ENCODE measurements around the gene XPO1.
A peak's percentile ranks its signal among the peaks of the same experiment; 100 is the strongest.
"Not testable (repeated sequence)": the region's sequence is repeated elsewhere in the genome, so short reads cannot be mapped to it uniquely, and the experiment has no call there.

XPO1 gene

GRCh38 chr2:61469424-61470121, 68.6 kb downstream of the XPO1 start:
- no peak for TF ChIP-seq CTCF (IDR thresholded peaks at IDR 0.05; ENCODE audit: low read depth, low read length, missing control alignments)
- no peak for DNase-seq (ENCODE audit: extremely low read depth, low read depth)
- H3K4me3 ChIP-seq (replicated peaks; ENCODE audit: low read depth, low read length) = peak overlapping the region; percentile 89

- not testable (repeated sequence) for DNase-seq (ENCODE audit: extremely low read depth, low read depth); H3K4me3 ChIP-seq (replicated peaks; ENCODE audit: low read depth, low read length)
Measured at GRCh38 chr2:61468231-61468630, 69.9 kb downstream of the XPO1 start.

- no peak for DNase-seq (ENCODE audit: extremely low read depth, low read depth)
- TF ChIP-seq CTCF (IDR thresholded peaks at IDR 0.05; ENCODE audit: low read depth, low read length, missing control alignments) = no peak
- no peak overlapping the region for H3K4me3 ChIP-seq (replicated peaks; ENCODE audit: low read depth, low read length)
Measured at GRCh38 chr2:61465045-61465444, 73.1 kb downstream of the XPO1 start.

GRCh38 chr2:61463769-61464475, 74.2 kb downstream of the XPO1 start:
- no peak for TF ChIP-seq CTCF (IDR thresholded peaks at IDR 0.05; ENCODE audit: low read depth, low read length, missing control alignments)
- no peak for DNase-seq (ENCODE audit: extremely low read depth, low read depth)
- no peak overlapping the region for H3K4me3 ChIP-seq (replicated peaks; ENCODE audit: low read depth, low read length)

GRCh38 chr2:61461404-61461803, 76.8 kb downstream of the XPO1 start:
- DNase-seq (ENCODE audit: extremely low read depth, low read depth) = no peak
- no peak for TF ChIP-seq CTCF (IDR thresholded peaks at IDR 0.05; ENCODE audit: low read depth, low read length, missing control alignments)
- no peak overlapping the region for H3K4me3 ChIP-seq (replicated peaks; ENCODE audit: low read depth, low read length)

- no peak for TF ChIP-seq CTCF (IDR thresholded peaks at IDR 0.05; ENCODE audit: low read depth, low read length, missing control alignments)
- DNase-seq (ENCODE audit: extremely low read depth, low read depth) = peak; percentile 20
Measured at GRCh38 chr2:61460163-61460562, 78.0 kb downstream of the XPO1 start.

GRCh38 chr2:61456746-61457420, 81.3 kb downstream of the XPO1 start:
- no peak for TF ChIP-seq CTCF (IDR thresholded peaks at IDR 0.05; ENCODE audit: low read depth, low read length, missing control alignments)
- H3K4me3 ChIP-seq (replicated peaks; ENCODE audit: low read depth, low read length) = no peak overlapping the region
- no peak for DNase-seq (ENCODE audit: extremely low read depth, low read depth)

More at GRCh38 chr2:61460163-61460562, 78.0 kb downstream of the XPO1 start:
- no peak overlapping the region for H3K4me3 ChIP-seq (replicated peaks; ENCODE audit: low read depth, low read length)
